Stomach (tissue), 9 donors: ENCODE measurements around the gene HNRNPC. TPM values are rescaled to one million over a fixed set of nuclear protein-coding genes. Genes with fewer than 3 reads are reported as not detected.

Source experiments
- DNase-seq, 2 donors: peaks; one replicate each; pipeline versions ENCODE4 v3.0.0 to v3.0.0-alpha.2; 2013 to 2019
- H3K27ac ChIP-seq, 5 donors: fragments of 200-600 bp in 4 of 5; sonication (generic) in 4 of 5; one replicate each; pipeline ENCODE4 v1.5.1; 2013 to 2019; ENCODE audit warnings: mild to moderate bottlenecking in 1 of 5, moderate library complexity in 1 of 5
- H3K27me3 ChIP-seq, 3 donors: fragments of 200-600 bp; sonication (generic); one replicate each; pipeline ENCODE4 v1.5.1; 2017 to 2019; ENCODE audit warnings: mixed run types in 1 of 3
- H3K36me3 ChIP-seq, 4 donors: fragments of 200-600 bp; sonication (generic); 1 replicate in 3 of 4; 2 replicates in 1 of 4; pipeline ENCODE4 v1.5.1; 2016 to 2019
- H3K4me1 ChIP-seq, 4 donors: fragments of 200-600 bp; sonication (generic); one replicate each; pipeline ENCODE4 v1.5.1; 2016 to 2019
- H3K4me3 ChIP-seq, 4 donors: fragments of 200-600 bp; sonication (generic) in 3 of 4; one replicate each; pipeline ENCODE4 v1.5.1; 2016 to 2019; ENCODE audit warnings: mild to moderate bottlenecking in 1 of 4
- H3K9me3 ChIP-seq, 4 donors: fragments of 200-600 bp; sonication (generic); one replicate each; pipeline ENCODE4 v1.5.1; 2016 to 2019
- EP300 ChIP-seq: sonication (generic); formaldehyde crosslinking; IDR thresholded peaks from one replicate; pipeline ENCODE4 v1.6.1; 2017; ENCODE audit warnings: antibody characterized with exemption
- POLR2A ChIP-seq, 4 donors: fragments of 450-650 bp; IDR thresholded peaks; one replicate each; pipeline ENCODE4 v1.6.1; 2016; ENCODE audit warnings: antibody characterized with exemption in 4 of 4, control low read depth in 2 of 4, mild to moderate bottlenecking in 1 of 4, moderate library complexity in 1 of 4
- POLR2AphosphoS5 ChIP-seq, 3 donors: sonication (generic); formaldehyde crosslinking; IDR thresholded peaks; one replicate each; pipeline ENCODE4 v1.6.1; 2016; ENCODE audit warnings: antibody characterized with exemption in 3 of 3
- WGBS, 5 donors: extraction: QIAGEN DNeasy Blood & Tissue Kit in 3 of 5; methylation state at CpG; one replicate each; pipeline versions ENCODE4 v1.1.5 to v1.1.7; 2013 to 2018; 5-methylcytosine and 5-hydroxymethylcytosine counted together
- intact Hi-C: fragments of 100-400 bp; cut with DNase I; formaldehyde crosslinking; loops from one replicate; pipeline ENCODE4 v1.15.1; 2023; ENCODE audit warnings: low total_unique reads
- polyA plus RNA-seq, 3 donors: library from polyadenylated mRNA; stranded (reverse); fragments of 200-250 nt; gene quantifications; one replicate each; pipeline ENCODE4 v1.2.3, GENCODE V29; 2013
- total RNA-seq, 5 donors: library from RNA; depleted of rRNA; stranded (reverse); fragments of >200 nt; gene quantifications; one replicate each; pipeline versions ENCODE4 v1.1.0 to v1.2.3, GENCODE V29; 2014 to 2016
- TF ChIP-seq, protein P1 (sequence below), 7 experiments: fragments of 450-650 bp in 4 of 7; fragments of 200-600 bp in 3 of 7; sonication (generic) in 3 of 7; IDR thresholded peaks; one replicate each; pipeline ENCODE4 v1.5.1; 2016 to 2019; ENCODE audit warnings: antibody characterized with exemption in 7 of 7, control low read depth in 2 of 7, mild to moderate bottlenecking in 1 of 7
- donor health status: healthy with polysubstance abuse.
- donor health status: Bipolar disorder and iron deficiency.
- donor health status: healthy.

The HNRNPC gene
- total and polyA plus RNA-seq, 8 donors = 110 to 516 (median 398) TPM

DNA sequence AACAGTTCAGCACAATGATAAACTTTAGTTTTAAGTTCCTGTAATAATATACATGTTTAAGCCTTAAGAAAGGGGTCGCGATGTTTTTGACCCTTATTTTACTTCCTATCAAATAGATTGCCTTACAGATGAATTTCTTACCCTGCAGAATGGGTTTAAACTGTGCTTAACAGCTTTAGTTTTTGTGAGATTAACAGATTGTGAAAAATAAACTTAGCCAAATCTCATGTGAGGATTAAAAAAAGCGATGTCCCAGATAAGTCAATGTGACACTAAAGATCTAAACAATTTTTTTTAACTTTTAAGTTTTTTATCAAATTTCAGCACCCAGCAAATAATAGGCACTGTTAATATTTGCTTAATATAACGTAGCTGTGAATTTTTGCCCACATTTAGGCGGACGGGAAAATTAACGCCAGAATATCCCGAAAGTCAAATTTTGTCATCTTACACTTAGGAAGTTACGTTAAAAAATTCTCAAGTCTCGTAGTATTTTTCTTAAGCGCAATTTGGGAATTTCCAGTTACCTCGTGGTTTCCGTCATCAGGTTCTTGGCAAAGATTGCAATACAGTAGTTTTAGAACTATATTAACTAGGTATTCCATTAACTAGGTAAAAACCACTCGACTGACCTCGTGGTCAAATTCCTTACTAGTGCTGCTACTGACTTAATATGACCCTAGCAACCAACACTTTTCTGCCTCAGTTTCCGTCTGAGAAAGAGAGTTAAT lies 1.2 kb downstream of the HNRNPC start:
- DNase-seq = peak in 1 of 2 donors; percentile 48
- Histone ChIP-seq H3K4me3 (peak overlapping the region; percentile 67 to 95 (median 74)), H3K9me3 (no peaks in the 10 kb centered on the region), H3K27ac (peak overlapping the region in 4 of 5 donors; percentile 86 to 97 (median 97)), H3K4me1 (peaks cover 38 to 59% (median 51%) of the 10 kb centered on the region in 4 donors), H3K36me3 (peaks cover 2 to 36% (median 26%) of the 10 kb centered on the region in 4 donors), H3K27me3 (no peaks in the 10 kb centered on the region)
- TF ChIP-seq POLR2A (IDR thresholded peaks at IDR 0.05) = no peak
- no peak for TF ChIP-seq POLR2AphosphoS5 (IDR thresholded peaks at IDR 0.05)
- TF ChIP-seq EP300 = no peak
- TF ChIP-seq, protein P1, sequence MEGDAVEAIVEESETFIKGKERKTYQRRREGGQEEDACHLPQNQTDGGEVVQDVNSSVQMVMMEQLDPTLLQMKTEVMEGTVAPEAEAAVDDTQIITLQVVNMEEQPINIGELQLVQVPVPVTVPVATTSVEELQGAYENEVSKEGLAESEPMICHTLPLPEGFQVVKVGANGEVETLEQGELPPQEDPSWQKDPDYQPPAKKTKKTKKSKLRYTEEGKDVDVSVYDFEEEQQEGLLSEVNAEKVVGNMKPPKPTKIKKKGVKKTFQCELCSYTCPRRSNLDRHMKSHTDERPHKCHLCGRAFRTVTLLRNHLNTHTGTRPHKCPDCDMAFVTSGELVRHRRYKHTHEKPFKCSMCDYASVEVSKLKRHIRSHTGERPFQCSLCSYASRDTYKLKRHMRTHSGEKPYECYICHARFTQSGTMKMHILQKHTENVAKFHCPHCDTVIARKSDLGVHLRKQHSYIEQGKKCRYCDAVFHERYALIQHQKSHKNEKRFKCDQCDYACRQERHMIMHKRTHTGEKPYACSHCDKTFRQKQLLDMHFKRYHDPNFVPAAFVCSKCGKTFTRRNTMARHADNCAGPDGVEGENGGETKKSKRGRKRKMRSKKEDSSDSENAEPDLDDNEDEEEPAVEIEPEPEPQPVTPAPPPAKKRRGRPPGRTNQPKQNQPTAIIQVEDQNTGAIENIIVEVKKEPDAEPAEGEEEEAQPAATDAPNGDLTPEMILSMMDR (IDR thresholded peaks at IDR 0.05) = no peak
- 0 to 1% (median 1%) methylated on average over 16 of the region's 16 CpGs for WGBS, 5 donors
- intact Hi-C loops = no loop called here

DNA sequence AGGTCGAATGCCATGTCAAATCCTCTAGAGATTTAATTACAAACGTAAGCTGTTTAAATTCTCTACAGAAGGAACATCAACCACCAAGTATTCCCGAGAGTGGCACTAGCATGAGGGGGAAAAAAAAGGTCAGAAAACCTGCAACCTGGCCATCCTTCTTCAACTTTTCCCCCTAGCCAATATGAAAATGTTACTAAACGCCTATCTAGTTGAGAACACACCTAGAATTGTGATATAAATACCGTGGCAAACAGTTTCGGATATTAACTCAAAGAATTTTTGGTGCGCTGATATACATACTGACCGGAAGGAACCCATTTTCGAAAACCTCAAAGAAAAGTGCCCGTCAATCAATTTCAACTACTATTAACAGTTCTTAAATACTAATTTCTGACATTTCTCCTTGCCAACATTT lies 1.8 kb downstream of the HNRNPC start:
- no peaks in the 10 kb centered on the region for H3K9me3 ChIP-seq
- peaks cover 9 to 42% (median 32%) of the 10 kb centered on the region in 4 donors for H3K36me3 ChIP-seq
- TF ChIP-seq POLR2A (IDR thresholded peaks at IDR 0.05) (no peak), EP300 (no peak), POLR2AphosphoS5 (IDR thresholded peaks at IDR 0.05) (no peak)
- TF ChIP-seq, protein P1 (IDR thresholded peaks at IDR 0.05) = no peak
- H3K27me3 ChIP-seq = no peaks in the 10 kb centered on the region
- H3K4me1 ChIP-seq = peaks cover 44 to 65% (median 57%) of the 10 kb centered on the region in 4 donors
- intact Hi-C loops = no loop called here
- WGBS, 5 donors = 0 to 7% (median 2%) methylated on average over 10 of the region's 10 CpGs
- peak overlapping the region; percentile 67 to 95 (median 74) for H3K4me3 ChIP-seq
- peak in 1 of 2 donors; percentile 20 for DNase-seq
- H3K27ac ChIP-seq = peak overlapping the region in 4 of 5 donors; percentile 86 to 97 (median 97)

DNA sequence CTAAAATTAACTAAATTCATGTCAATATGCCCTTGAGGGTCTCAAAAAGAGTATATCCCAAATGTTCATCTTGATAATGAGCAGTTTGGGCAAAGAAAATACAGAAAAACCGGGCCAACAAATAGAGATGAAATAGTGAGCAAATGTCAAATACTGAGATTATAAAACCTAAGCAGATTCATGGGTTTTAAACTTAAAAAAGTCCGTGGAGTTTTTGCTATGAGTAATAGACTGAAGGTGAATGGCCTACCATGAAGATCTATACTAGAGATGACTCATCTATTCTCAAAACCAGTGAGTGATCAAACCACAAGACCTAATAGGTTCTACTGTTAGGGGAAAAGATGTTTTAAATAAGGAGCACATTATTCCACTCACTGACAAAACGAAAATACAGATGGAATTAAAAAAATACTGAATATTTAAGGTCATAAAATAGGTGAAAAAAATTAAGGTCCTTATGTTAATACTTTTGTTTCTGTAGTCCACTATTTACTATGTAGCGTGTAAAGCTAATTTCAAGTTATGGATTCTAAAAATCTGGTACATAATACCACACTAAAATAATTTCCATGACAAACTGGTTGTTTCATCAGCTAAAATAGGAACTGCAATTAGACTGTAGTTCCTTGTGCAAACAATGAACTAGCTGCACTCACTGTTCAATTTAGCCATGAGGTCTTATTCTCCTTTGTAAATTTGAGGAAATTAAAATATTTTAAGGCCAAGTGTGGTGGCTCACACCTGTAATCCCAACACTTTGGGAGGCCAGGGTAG lies 5.0 kb downstream of the HNRNPC start:
- Histone ChIP-seq H3K36me3 (peaks cover 28 to 74% (median 63%) of the 10 kb centered on the region in 4 donors), H3K4me3 (peak overlapping the region in 2 of 4 donors; percentile 76 to 95)
- no peak for TF ChIP-seq POLR2A (IDR thresholded peaks at IDR 0.05)
- TF ChIP-seq, protein P1 (IDR thresholded peaks at IDR 0.05) = no peak
- no peak for TF ChIP-seq POLR2AphosphoS5 (IDR thresholded peaks at IDR 0.05)
- no peak for TF ChIP-seq EP300

DNA sequence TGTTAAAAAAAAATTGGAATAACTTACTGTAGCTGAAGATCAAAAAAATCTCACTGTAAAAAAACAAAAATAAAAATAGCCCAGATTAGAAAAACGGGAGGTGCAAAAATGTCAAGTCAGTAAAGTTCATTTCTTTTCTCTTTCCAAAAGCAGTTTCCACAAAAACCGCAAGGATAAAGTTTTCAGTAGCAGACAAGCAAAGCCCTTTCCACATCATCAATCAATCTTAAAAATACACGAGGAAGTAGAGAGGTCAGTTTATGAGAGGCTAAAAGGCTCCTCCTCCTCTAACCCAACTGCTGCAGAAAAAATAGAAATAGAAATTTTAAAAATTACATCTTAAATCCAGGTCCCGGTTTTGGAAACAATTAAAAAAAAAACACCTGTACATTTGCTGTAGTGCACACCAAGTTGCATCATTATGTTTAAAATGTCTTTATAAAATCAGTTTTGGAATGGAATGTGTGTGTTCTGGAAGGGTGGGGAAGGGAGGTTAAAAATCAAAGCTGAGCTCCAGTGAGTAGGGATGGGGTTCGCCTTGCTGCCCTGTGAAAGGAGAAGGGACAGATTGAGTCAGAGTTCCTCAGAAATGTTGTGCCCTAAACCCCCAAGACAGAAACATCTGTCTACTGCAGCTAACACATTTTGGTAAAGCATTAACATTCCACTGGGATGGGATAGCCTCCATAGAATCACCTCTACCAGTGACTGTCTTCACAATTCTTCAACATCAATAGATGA lies 5.8 kb downstream of the HNRNPC start:
- Histone ChIP-seq H3K27me3 (no peaks in the 10 kb centered on the region), H3K36me3 (peaks cover 28 to 80% (median 70%) of the 10 kb centered on the region in 4 donors), H3K4me1 (peaks cover 65 to 96% (median 80%) of the 10 kb centered on the region in 4 donors), H3K9me3 (no peaks in the 10 kb centered on the region), H3K27ac (peak overlapping the region in 3 of 5 donors; percentile 34 to 97 (median 59)), H3K4me3 (peak overlapping the region in 2 of 4 donors; percentile 24 to 76)
- DNase-seq = no peak
- intact Hi-C loops = no loop called here
- TF ChIP-seq EP300 (no peak), POLR2AphosphoS5 (IDR thresholded peaks at IDR 0.05) (no peak), POLR2A (IDR thresholded peaks at IDR 0.05) (no peak)
- TF ChIP-seq, protein P1 (IDR thresholded peaks at IDR 0.05) = no peak
- 11 to 13% (median 12%) methylated on average over 5 of the region's 5 CpGs for WGBS, 5 donors

More for the DNA sequence above, 5.0 kb downstream of the HNRNPC start:
- Histone ChIP-seq H3K4me1 (peaks cover 58 to 89% (median 72%) of the 10 kb centered on the region in 4 donors), H3K27me3 (no peaks in the 10 kb centered on the region), H3K27ac (peak overlapping the region in 3 of 5 donors; percentile 34 to 97 (median 59)), H3K9me3 (no peaks in the 10 kb centered on the region)
- intact Hi-C loops = no loop called here
- no peak for DNase-seq
- WGBS, 5 donors = 26 to 34% (median 32%) methylated on average over 4 of the region's 4 CpGs
